HG02642 (cell line): Measurements from ENCODE around the gene COMMD3.
"Not testable (repeated sequence)": the region's sequence is repeated elsewhere in the genome, so short reads cannot be mapped to it uniquely, and the experiment has no call there.

Experiments
- ATAC-seq: cut with Tn5 transposase; IDR thresholded peaks from one replicate; pipeline ENCODE4 v1.9.1; 2021; ENCODE audit warnings: mild to moderate bottlenecking; ENCODE audit not compliant: unreplicated experiment, poor library complexity

COMMD3 gene

DNA sequence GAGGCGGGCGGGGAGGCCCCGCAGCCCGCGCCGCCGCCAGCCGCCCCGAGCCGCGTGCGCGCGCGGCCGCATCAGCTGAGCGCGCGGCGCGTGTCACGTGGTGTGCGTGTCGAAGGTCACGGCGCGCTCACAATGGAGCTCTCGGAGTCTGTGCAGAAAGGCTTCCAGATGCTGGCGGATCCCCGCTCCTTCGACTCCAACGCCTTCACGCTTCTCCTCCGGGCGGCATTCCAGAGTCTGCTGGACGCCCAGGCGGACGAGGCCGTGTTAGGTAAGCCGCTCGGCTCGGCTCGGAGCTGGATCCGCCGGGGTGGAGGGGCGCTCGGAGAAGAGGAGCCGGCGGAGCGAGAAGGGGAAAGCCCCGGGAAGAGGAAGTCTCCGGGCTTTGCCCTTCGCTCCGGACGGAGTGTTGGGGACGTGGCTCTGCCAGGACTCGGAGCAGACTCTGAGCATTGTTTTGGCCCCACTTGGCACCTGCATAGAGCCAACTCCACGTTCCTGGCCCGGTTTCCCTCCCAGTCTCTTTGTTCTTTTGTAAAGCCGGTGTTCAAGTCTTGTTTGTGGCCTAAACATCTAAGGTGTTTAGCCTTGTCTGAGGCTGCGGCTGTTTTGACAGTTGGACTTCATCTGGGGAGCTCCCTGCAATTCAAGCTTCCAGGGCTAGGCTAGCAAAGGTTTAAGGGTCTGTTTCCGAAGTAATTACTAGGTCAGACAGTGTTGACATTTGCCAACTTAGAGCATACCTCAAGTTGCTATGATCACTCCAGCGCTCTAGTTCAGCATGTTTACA, at the start of gene COMMD3:
Gene COMMD3, plus strand, starts transcription at position 103 of the 790 bp plus-strand sequence. Its CDS starts 30 bp downstream, at position 133.
- ATAC-seq = peak; percentile 73

DNA sequence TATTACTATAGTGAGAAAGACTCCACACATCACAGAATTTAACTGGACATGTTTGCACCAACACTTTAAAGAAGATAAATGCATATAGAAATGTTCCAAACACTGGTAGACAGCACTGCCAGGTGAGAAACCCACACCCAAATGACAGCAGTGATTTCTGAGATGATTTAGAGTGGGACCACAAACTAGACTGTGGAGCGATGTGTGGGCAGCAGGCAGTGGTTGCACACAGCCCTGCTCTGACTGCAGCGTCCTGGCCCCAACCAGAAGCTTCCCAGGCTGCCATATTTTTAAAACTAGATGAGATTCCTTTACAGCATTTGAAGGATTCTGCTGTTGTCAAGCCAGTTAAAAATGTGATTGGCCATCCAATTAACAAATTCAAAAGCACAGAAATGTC, 47.7 kb upstream of the COMMD3 start:
- no peak for ATAC-seq

DNA sequence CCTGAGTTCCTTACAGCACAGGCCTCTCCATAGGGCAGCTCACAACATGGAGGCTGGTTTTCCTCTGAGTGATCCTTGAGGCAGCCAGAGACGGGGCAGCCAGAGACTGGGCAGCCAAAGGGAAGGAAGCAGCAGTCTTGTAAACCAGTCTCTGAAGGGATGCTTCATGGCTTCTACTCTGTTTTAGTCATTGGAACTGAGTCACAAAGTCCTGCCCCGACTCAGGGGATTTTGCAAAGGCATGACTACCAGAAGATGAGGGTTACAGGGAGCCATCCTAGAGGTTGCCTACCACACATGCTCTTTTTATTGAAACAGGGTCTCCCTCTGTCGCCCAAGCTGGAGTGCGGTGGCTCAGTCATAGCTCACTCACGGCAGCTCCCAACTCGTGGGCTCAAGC, 44.4 kb upstream of the COMMD3 start:
- ATAC-seq = no peak

DNA sequence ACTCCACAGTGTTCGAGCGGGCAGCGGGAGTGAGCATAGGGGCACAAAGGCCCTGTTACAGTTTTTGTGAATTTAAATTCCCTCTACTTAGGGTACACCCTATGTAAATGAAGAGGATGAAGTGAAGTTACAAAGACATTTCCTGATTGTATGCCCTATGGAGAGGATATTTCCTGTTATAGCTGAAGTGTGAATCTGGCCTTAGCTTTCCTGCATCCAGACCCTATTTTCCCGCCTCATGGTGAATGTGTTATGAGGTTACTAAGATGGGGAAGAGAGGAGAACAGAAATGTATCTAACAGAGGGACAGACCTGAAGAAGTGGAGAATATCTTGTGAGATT, 37.8 kb upstream of the COMMD3 start:
- ATAC-seq = no peak

DNA sequence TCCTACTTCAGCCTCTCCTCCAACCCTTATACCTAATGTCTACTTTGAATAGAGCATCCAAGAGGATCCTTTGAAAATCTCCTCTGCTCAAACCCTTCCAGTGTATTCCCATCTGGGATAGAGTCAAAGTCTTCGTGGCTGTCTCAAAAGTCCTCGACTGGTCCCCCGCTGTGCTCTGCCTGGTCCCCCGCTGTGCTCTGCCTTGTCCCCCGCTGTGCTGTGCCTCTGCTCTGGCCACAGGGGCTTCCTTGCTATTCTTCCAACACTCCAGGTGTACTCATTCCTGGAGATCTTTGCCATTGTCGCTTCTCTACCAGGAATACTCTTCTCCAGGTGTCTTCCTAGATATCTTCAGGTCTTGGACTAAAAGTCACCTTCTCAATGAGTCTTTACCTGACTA, 36.1 kb upstream of the COMMD3 start:
- ATAC-seq = no peak

DNA sequence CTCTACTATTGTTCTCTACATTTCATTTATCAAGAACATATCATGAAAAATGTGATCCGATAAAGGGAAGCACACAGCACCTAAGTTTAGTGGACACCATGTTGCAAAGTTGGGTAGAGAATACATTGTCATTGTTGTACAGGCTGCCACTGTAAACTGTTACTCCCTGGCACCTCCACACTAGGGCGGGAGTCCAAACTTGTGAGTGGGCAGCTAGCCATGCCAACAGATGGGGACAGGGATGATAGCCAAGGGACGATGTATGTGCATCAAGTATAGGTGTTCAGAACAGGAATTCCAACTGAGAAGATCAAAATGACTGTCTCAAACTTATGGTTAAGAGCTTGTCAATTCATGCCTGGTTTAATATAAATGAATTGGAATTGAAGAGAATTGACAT, 31.1 kb upstream of the COMMD3 start:
- ATAC-seq = no peak

DNA sequence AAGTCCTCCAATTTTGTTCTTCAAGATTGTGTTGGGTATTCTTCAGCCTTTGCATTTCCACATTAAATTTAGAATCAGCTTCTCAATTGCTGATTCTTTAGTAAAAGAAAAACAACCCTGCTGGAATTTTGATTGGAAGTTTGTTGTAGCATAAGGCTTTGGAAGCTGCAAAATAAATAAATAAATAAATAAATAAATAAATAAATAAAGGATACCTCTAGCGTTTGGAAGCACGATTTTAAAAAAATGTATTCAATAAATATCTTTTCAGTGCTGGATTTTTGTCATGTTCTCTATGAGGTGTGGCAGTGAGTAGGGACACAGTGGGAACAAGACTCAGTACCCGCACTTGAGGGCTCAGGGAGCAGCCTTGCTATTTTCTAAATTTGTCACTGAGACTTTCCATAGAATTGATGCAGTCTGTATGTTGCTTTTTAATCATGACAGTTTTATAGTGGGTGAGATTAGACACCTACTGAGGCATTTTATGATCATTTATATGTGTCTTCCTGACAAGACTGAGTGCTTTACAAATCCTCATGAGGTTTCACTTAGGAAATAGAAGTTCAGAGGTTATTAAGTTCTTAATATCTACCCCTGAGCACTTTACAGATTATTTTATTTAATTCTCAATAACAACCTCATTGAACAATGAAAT, 22.3 kb upstream of the COMMD3 start:
- no peak for ATAC-seq

DNA sequence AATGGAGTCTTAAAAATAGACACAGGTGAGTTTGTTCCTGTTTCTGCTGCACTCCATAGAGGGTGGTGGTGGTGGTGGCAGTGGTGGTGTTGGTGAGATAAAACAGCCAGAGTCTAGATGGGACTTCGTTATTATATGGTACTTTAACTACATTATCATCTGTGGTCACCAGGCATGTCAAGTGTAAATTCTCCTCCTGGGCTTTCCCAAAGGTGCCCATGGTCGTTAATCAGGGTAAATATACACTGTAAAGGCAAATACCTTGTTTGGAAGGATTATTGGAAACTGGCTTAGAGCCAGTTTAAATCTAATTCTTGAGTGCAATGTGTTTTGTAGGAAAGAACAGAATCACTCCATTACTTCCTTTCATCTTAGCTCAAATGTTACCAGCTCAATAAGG, 21.5 kb upstream of the COMMD3 start:
- ATAC-seq = no peak

DNA sequence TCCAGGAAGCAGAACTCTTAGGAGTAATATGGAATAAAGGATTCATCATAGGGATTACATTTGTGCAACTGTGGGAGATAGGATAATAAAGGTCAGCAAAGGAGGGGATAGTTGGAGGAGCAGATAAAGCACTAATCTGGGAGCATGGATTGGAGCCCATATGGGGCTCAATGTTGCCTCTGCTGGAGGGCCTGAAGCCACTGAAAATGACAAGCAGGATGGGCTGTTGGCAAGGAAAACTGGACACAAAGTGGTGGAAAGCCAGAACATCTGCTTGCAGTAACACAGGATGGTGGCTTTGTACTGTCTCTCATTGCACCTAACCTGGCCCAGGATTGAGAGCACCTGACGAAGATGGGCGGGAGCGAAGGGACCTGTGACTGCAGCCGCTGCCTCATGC, 15.0 kb upstream of the COMMD3 start:
- ATAC-seq = no peak

DNA sequence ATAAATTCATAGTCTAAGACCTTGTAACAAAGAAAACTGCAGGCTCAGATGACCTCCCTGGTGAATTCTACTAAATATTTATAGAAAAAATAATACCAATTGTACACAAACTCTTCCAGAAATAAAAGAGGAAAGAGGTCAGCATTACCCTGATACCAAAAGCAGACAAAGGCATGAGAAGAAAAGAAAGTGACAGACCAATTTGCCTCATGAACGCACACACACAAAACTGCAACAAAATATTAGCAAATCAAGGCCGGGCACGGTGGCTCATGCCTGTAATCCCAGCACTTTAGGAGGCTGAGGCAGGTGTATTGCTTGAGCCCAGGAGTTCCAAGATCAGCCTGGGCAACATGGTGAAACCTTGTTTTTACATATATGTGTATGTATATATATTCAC, 12.7 kb upstream of the COMMD3 start:
- no peak for ATAC-seq

DNA sequence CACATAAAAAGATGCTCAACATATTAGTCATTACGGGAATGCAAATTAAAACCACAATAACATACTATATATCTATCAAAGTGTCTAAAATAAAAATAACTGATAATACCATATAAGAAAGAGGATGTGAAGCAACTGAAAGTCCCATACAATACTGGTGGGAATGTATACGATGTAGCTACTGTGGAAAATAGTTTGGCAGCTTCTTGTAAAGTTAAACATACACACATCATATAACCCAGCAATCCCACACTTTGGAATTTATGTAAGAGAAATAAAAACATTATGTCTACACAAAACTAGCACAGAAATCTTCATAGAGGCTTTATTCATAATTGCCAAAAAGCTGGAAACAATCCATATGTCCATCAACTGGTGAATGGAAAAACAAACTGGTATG, 10.5 kb upstream of the COMMD3 start:
- ATAC-seq = no peak

DNA sequence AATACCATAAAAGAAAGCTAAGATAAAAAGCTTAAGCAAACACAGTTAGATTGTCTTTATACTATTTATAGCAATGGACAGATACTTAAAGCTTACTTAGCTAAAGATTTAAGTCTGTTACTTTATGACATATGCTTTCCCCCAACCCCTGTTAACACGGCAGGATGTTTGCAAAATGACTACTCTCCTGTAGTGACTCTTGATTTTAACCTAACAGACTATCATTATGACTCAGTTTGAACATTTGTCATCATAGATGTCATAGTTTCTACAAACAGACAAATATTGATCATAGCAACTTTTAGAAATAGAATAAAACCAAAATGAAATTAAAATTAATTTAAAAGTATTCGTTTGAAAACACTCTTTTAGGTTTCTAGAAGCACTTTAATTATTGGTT, 7.8 kb upstream of the COMMD3 start:
- peak; percentile 97 for ATAC-seq

DNA sequence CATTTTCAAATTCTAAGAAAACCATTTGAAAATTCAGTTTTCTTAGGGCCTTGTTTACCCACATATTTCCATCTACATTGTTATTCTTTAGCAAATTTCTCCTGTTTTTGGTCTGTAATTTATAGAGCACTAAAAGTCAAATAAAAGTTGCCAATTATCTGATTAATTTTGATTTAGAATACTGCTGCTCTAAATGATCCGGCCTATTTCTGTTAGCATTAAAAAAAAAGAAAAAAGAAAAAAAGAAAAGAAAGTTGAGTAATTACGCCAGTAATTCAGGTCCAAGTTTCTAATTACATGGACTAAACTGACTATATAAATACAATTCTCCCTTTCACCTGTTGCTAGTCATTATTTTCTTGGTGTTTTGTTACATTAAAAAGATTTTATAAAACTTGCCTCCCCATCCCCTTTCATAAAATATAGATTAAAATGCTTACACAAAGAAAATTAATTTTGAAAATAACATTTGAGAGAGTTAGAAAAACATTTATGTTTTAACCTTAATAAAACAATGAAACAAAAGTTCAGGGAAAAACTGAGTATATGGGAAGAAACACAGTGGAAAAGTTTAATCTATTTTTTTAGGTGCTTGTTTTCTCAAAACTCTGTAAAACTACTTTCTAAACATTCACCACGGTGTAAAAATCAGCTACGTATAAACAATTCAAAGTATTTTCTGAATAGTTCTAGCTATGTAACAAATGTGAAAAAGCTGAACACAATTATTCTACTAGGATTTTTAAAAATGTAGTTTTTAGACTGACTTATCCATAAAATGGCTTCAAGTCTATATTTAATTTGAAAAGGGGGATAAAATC, 6.8 kb upstream of the COMMD3 start:
- ATAC-seq = no peak

DNA sequence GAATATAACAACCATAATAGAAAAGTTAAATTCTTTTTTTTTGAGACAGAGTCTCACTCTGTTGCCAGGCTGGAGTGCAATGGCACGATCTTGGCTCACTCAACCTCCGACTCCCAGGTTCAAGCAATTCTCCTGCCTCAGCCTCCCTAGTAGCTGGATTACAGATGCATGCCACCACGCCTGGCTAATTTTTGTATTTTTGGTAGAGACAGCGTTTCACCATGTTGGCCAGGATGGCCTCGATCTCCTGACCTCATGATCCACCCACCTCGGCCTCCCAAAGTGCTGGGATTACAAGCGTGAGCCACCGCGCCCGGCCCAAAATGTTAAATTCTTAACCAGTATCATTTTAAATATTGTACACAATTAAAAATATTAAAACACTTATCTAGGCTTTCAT, 6.2 kb upstream of the COMMD3 start:
- ATAC-seq = not testable (repeated sequence)

DNA sequence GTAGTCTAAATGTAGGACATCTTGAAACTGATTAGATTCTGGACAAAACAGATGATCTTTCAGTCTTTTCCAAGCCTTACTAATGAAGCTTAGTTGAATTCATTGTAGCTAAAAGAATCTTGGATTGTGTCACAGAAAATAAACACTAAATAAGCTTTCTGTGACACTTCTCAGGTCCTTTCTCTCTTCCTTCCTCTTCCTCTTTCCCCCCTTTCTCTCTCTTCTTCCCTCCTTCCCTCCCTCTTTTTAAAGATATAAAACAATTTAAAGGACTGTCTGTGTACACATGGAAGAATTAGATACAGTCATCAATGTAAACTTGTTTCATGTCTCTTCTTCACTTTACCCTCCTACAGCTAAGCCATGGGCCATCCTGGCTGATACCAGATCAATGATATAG, 5.3 kb upstream of the COMMD3 start:
- ATAC-seq = no peak

DNA sequence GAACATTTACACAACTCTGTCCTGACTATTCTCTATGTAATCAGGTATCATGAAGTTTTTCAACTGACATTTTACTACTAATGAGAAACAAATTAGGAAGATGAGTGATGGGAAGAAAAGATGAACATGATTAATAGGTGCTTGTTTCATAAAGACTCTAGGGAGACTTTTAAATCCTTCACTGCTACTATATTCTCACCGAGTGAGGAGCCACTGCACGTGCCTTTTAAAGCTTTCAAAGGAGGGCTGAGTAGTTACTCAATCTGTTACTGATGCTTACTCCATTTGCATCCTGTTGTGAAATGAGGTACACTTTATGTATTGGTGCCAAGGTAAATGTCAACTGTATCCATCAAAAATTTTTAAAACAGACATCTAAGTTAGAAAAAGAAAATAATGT, 1.3 kb upstream of the COMMD3 start:
- no peak for ATAC-seq

DNA sequence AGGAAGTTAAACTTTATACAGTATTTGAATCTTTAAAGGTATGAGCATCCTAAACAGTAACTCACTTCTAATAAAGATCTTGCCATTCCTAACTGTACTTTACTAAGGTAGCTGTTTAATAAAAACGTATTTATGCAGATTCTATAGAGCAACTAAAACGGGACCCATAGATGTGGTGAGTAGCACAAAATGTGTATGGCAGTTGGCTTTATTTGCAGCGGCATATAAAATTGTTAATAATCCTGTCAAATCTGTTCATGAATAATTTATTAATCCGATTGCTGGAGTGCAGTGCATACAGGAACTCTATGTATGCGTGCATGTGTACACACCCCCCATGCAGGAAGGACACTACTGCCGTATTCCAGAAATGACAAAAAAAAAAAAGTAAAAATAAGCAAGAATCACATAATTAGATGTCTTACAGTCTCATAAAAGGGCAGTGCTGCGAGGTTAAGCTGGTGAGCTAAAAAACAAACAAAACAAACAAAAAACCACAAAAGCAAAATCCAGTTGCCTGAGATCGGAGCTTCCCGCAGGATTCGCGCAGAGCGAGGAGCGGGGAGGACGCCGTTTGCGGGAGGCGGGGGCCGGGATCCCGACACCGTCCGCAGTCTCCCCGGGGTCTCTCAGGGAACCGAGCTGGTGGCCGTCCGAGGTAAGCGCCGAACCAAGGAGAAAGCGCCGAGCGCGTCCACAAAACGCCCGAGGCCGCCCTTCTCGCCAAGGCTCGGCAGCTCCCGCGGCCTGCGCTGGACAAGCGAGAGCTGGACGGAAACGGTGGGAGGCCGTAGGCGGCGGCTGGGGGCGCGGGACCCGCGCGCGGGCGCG, 518 bp upstream of the COMMD3 start:
- ATAC-seq = peak; percentile 28

DNA sequence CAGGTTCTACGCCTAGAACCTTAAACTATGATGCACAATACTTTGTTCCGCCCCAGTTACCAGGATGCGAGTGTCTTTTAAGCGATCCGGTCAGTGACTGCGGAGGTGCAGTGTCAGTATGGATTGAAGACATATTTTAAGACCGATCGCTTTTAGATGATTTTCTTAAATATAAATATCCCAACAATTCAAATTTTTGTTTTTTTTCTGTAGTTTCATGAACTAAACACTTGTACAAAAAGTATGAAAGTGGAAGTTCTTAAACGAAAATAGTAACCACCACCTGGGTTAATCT, 835 bp downstream of the COMMD3 start:
- ATAC-seq = peak; percentile 27

DNA sequence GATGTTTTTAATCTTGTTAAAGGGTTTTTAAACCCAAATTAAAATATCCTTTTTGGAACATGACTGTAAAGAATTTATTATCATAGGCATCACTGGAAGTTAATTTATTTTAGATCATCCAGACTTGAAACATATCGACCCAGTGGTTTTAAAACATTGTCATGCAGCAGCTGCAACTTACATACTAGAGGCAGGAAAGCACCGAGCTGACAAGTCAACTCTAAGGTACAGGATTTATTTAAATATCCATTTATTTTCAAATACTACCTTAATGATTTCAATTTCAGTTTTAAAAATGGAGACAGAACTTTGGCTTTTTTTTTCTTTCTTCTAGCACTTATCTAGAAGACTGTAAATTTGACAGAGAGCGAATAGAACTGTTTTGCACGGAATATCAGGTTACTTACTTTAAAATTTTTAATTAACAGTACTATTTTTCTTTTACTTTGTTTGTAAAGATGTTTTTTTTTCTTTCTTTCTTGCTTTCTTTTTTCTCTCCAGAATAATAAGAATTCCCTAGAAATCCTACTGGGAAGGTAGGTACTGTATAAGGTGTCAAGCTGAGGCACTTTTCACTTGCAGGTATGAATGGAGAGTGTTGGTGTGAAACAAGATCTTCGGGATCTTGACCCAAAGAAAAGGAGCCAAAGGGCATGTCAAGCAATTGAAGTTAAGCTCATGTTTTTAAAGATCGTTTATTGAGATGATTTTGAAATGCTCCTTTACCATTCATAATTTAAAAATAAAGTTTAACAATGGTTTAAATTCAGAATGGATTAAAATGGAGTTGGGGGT, 1.8 kb downstream of the COMMD3 start:
- no peak for ATAC-seq

DNA sequence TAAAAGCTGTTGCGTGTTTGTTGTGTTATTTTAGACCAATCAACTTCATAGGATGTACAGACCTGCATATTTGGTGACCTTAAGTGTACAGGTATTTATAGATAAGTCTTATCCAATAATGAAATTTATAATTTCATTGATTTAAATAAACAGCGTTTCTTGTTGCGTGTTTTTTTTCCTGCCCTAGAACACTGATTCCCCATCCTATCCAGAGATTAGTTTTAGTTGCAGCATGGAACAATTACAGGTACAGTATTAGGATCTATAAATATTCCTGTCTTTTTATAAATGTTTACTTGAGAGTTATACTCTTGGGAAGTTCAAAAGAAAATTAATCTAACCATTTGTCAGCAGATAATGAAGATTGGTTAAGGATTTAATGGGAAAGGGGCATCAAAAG, 2.6 kb downstream of the COMMD3 start:
- ATAC-seq = no peak
